Thyroid gland (tissue), 4 donors: ENCODE data around the gene ACTL6B.

Source experiments
- CTCF ChIP-seq, 6 experiments: fragments of 200-600 bp in 3 of 6; fragments of 450-650 bp in 3 of 6; sonication (generic) in 3 of 6; IDR thresholded peaks; one replicate each; pipeline ENCODE4 v1.5.1; 2016 to 2019; ENCODE audit warnings: antibody characterized with exemption in 6 of 6, mild to moderate bottlenecking in 2 of 6, inconsistent platforms in 1 of 6, moderate library complexity in 1 of 6
- POLR2A ChIP-seq, 2 donors: fragments of 450-650 bp; IDR thresholded peaks; one replicate each; pipeline ENCODE4 v1.6.1; 2017; ENCODE audit warnings: antibody characterized with exemption in 2 of 2, mild to moderate bottlenecking in 2 of 2, moderate library complexity in 1 of 2

DNA sequence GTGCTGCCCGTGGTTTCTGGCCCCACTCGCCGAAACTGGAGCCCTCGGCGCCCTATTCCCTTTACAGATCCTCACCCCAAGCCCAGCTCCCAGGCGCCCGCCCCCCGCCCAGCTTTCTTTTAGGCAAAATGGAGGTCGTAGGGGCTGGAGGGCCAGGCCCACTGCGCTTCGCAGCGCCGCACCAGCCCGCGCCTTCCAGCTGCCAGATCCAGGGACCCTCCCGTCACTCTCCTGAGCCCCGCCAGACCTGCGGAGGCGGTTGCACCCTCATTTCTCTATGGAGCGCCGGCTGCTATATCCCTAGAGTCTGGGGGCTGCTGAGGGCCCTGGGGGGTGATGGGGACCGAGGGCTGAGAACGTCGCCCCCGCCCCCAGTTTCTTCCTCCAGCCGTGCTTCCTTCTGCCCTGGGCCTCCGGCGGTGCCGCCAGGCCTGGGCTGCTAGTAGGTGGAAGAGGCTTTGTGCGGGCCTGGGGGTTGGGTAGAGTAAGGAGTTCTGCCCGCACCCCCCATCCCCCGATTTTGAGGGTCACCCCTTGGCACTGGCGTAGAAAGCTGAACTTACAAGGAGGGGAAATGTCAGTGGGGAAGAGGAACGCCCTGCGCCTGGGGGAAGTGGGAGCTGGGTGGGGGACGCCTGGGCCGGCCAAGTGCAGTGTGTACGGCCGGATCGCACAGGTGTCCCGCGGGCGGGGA, 18.3 kb upstream of the ACTL6B start:
- no peak for TF ChIP-seq CTCF (IDR thresholded peaks at IDR 0.05)
- TF ChIP-seq POLR2A (IDR thresholded peaks at IDR 0.05), result no peak
